Epithelial cell of proximal tubule (primary cell): Measurements from ENCODE around the gene PAQR4. TPM values are rescaled to one million over a fixed set of nuclear protein-coding genes. Genes with fewer than 3 reads are reported as not detected.
A peak's percentile ranks its signal among the peaks of the same experiment; 100 is the strongest.

Experiments
- DNase-seq: peaks from one replicate; pipeline ENCODE4 v3.0.0-alpha.2; 2011; ENCODE audit warnings: low read depth
- H3K4me3 ChIP-seq: 2 replicates; pipeline ENCODE4 v1.5.1; 2011; ENCODE audit warnings: low read depth, mild to moderate bottlenecking, low read length
- CTCF ChIP-seq: conservative IDR thresholded peaks from 2 replicates; pipeline ENCODE4 v1.5.1; 2012; ENCODE audit warnings: low read depth, mild to moderate bottlenecking, low read length
- total RNA-seq: library from RNA; depleted of rRNA; stranded (reverse); fragments of >200 nt; gene quantifications from 2 replicates; pipeline ENCODE4 v1.2.3, GENCODE V29; 2015

PAQR4 gene
- total RNA-seq, 1 donor from 2014 or later, result 36.0 TPM

- no peak for TF ChIP-seq CTCF
- no peak overlapping the region for H3K4me3 ChIP-seq
- DNase-seq, result no peak
Measured at GRCh38 chr16:2975161-2975795, 6.1 kb downstream of the PAQR4 start.

- DNase-seq, result no peak
- H3K4me3 ChIP-seq, result no peak overlapping the region
- TF ChIP-seq CTCF, result no peak
Measured at GRCh38 chr16:2976201-2976600, 7.1 kb downstream of the PAQR4 start.

- no peak for DNase-seq
- H3K4me3 ChIP-seq, result no peak overlapping the region
- TF ChIP-seq CTCF, result no peak
Measured at GRCh38 chr16:2976673-2977072, 7.5 kb downstream of the PAQR4 start.

GRCh38 chr16:2977440-2977839 lies 8.3 kb downstream of the PAQR4 start:
- no peak overlapping the region for H3K4me3 ChIP-seq
- TF ChIP-seq CTCF, result no peak
- DNase-seq, result no peak

GRCh38 chr16:2979669-2980226 lies 10.6 kb downstream of the PAQR4 start:
- DNase-seq, result no peak
- TF ChIP-seq CTCF, result no peak
- peak overlapping the region; percentile 90 for H3K4me3 ChIP-seq

- TF ChIP-seq CTCF, result no peak
- H3K4me3 ChIP-seq, result peak within 1 kb of the TSS; percentile 90
- no peak for DNase-seq
Measured at GRCh38 chr16:2980227-2981176, 11.4 kb downstream of the PAQR4 start, which contains the start of gene PKMYT1. Gene PKMYT1, minus strand, starts transcription at chr16:2980446. Its CDS starts 789 bp downstream, at chr16:2979657.
